Mesenchymal stem cell (in vitro differentiated cells and primary cell): Measurements from ENCODE around the gene ARHGEF33.

Source experiments
- DNase-seq: peaks from one replicate; pipeline ENCODE4 v3.0.0-alpha.2; 2013
- H2AFZ ChIP-seq: one replicate; pipeline ENCODE4 v1.6.1; 2013; ENCODE audit warnings: low read depth, mild to moderate bottlenecking, control low read depth, inconsistent platforms, low read length, moderate library complexity
- H2AK5ac ChIP-seq: 2 replicates; pipeline ENCODE4 v1.6.1; 2013; ENCODE audit warnings: low read length, moderate library complexity, mild to moderate bottlenecking, inconsistent platforms; ENCODE audit not compliant: severe bottlenecking
- H2BK120ac ChIP-seq: one replicate; pipeline ENCODE4 v1.6.1; 2013; ENCODE audit warnings: low read depth, mild to moderate bottlenecking, inconsistent platforms, low read length, moderate library complexity
- H2BK12ac ChIP-seq, 2 experiments: one replicate each; pipeline ENCODE4 v1.6.1; 2013; ENCODE audit warnings: inconsistent platforms in 2 of 2, low read length in 2 of 2, mild to moderate bottlenecking in 2 of 2, moderate library complexity in 2 of 2, control low read depth in 1 of 2
- H2BK15ac ChIP-seq: one replicate; pipeline ENCODE4 v1.6.1; 2013; ENCODE audit warnings: mild to moderate bottlenecking, low read depth, inconsistent platforms; ENCODE audit not compliant: poor library complexity, severe bottlenecking
- H2BK5ac ChIP-seq: 2 replicates; pipeline ENCODE4 v1.6.1; 2013; ENCODE audit warnings: low read depth, mild to moderate bottlenecking, low read length, control low read depth, inconsistent platforms; ENCODE audit not compliant: poor library complexity, severe bottlenecking
- H3K14ac ChIP-seq, 2 experiments: one replicate each; pipeline ENCODE4 v1.6.1; 2013; ENCODE audit warnings: inconsistent platforms in 2 of 2, low read length in 2 of 2, control low read depth in 1 of 2, mild to moderate bottlenecking in 1 of 2, moderate library complexity in 1 of 2
- H3K18ac ChIP-seq, 2 experiments: one replicate each; pipeline ENCODE4 v1.6.1; 2013; ENCODE audit warnings: inconsistent platforms in 2 of 2, low read length in 2 of 2, control low read depth in 1 of 2, low read depth in 1 of 2, mild to moderate bottlenecking in 1 of 2
- H3K23ac ChIP-seq, 2 experiments: one replicate each; pipeline ENCODE4 v1.6.1; 2013; ENCODE audit warnings: inconsistent platforms in 2 of 2, low read length in 2 of 2, mild to moderate bottlenecking in 2 of 2, moderate library complexity in 2 of 2, control low read depth in 1 of 2
- H3K27ac ChIP-seq: 2 replicates; pipeline ENCODE4 v1.5.1; 2013; ENCODE audit warnings: mild to moderate bottlenecking, moderate library complexity, low read length, control low read depth, inconsistent platforms; ENCODE audit not compliant: poor library complexity, severe bottlenecking
- H3K27me3 ChIP-seq, 2 experiments: 2 replicates each; pipeline versions ENCODE4 v1.6.1 to v1.7.0; 2013; ENCODE audit warnings: low read length in 2 of 2, mild to moderate bottlenecking in 2 of 2, moderate library complexity in 2 of 2, control low read depth in 1 of 2, inconsistent platforms in 1 of 2; ENCODE audit not compliant: control insufficient read depth in 1 of 2, insufficient read depth in 1 of 2
- H3K36me3 ChIP-seq, 2 experiments: 2 replicates each; pipeline versions ENCODE4 v1.6.1 to v1.7.0; 2013; ENCODE audit warnings: low read length in 2 of 2, control low read depth in 1 of 2, inconsistent platforms in 1 of 2, low read depth in 1 of 2, mild to moderate bottlenecking in 1 of 2; ENCODE audit not compliant: insufficient read depth in 2 of 2, control insufficient read depth in 1 of 2
- H3K4ac ChIP-seq, 2 experiments: one replicate each; pipeline ENCODE4 v1.6.1; 2013; ENCODE audit warnings: inconsistent platforms in 2 of 2, low read length in 2 of 2, mild to moderate bottlenecking in 2 of 2, moderate library complexity in 2 of 2, control low read depth in 1 of 2, low read depth in 1 of 2
- H3K4me1 ChIP-seq: 2 replicates; pipeline ENCODE4 v1.6.1; 2013; ENCODE audit warnings: low read depth, low read length, control low read depth; ENCODE audit not compliant: control insufficient read depth, insufficient read depth
- H3K4me2 ChIP-seq: 2 replicates; pipeline ENCODE4 v1.6.1; 2013; ENCODE audit warnings: low read length, mild to moderate bottlenecking, inconsistent platforms; ENCODE audit not compliant: poor library complexity, severe bottlenecking
- H3K4me3 ChIP-seq, 2 experiments: 2 replicates each; pipeline versions ENCODE4 v1.5.1 to v1.7.0; 2013; ENCODE audit warnings: low read length in 2 of 2, mild to moderate bottlenecking in 2 of 2, control low read depth in 1 of 2, low read depth in 1 of 2; ENCODE audit not compliant: insufficient read depth in 1 of 2
- H3K79me1 ChIP-seq: replicated peaks from 2 replicates; pipeline ENCODE4 v1.6.1; 2013; ENCODE audit warnings: mild to moderate bottlenecking, control low read depth, low read length, inconsistent platforms; ENCODE audit not compliant: poor library complexity, severe bottlenecking
- H3K9ac ChIP-seq: 2 replicates; pipeline ENCODE4 v1.7.0; 2013; ENCODE audit warnings: mild to moderate bottlenecking, low read length, moderate library complexity
- H3K9me3 ChIP-seq: 2 replicates; pipeline ENCODE4 v1.7.0; 2013; ENCODE audit warnings: mild to moderate bottlenecking, low read length; ENCODE audit not compliant: control insufficient read depth
- H4K8ac ChIP-seq: one replicate; pipeline ENCODE4 v1.6.1; 2013; ENCODE audit warnings: inconsistent platforms, mild to moderate bottlenecking, low read length, moderate library complexity
- H4K91ac ChIP-seq: one replicate; pipeline ENCODE4 v1.6.1; 2013; ENCODE audit warnings: mild to moderate bottlenecking, low read length, inconsistent platforms
- WGBS: methylation state at CpG from one replicate; pipeline ENCODE4 v1.1.7; 2013; ENCODE audit warnings: mixed read lengths; 5-methylcytosine and 5-hydroxymethylcytosine counted together

The ARHGEF33 gene

GRCh38 chr2:38977047-38977446, 87.4 kb downstream of the ARHGEF33 start:
- Histone ChIP-seq H4K91ac (no peak overlapping the region), H3K79me1 (no peaks in the 10 kb centered on the region), H3K4ac (no peak overlapping the region), H2BK12ac (no peak overlapping the region), H3K36me3 (peaks cover 0 to 24% of the 10 kb centered on the region in 2 experiments), H3K23ac (no peak overlapping the region), H2AFZ (no peak overlapping the region), H3K18ac (no peak overlapping the region), H3K9me3 (no peaks in the 10 kb centered on the region), H3K9ac (no peak overlapping the region), H4K8ac (no peak overlapping the region), H3K4me2 (no peak overlapping the region), H3K4me3 (no peak overlapping the region), H2AK5ac (no peak overlapping the region), H3K27ac (no peak overlapping the region), H2BK120ac (no peak overlapping the region), H3K14ac (no peak overlapping the region), H3K27me3 (no peaks in the 10 kb centered on the region), H3K4me1 (no peaks in the 10 kb centered on the region), H2BK5ac (no peak overlapping the region), H2BK15ac (no peak overlapping the region)
- no peak for DNase-seq
- WGBS: 94% methylated on average over 1 of the region's 3 CpGs

GRCh38 chr2:38978296-38978903, 88.7 kb downstream of the ARHGEF33 start:
- Histone ChIP-seq H2BK12ac (no peak overlapping the region), H3K9me3 (no peaks in the 10 kb centered on the region), H2AK5ac (no peak overlapping the region), H3K18ac (no peak overlapping the region), H2BK15ac (no peak overlapping the region), H3K27ac (no peak overlapping the region), H3K4ac (no peak overlapping the region), H3K9ac (no peak overlapping the region), H3K23ac (no peak overlapping the region), H2AFZ (no peak overlapping the region), H4K91ac (no peak overlapping the region), H4K8ac (no peak overlapping the region), H2BK5ac (no peak overlapping the region), H3K36me3 (peaks cover 0 to 37% of the 10 kb centered on the region in 2 experiments), H3K4me1 (no peaks in the 10 kb centered on the region), H3K4me3 (no peak overlapping the region), H3K4me2 (no peak overlapping the region), H3K79me1 (no peaks in the 10 kb centered on the region), H2BK120ac (no peak overlapping the region), H3K27me3 (no peaks in the 10 kb centered on the region), H3K14ac (no peak overlapping the region)
- WGBS: 90% methylated on average over 4 of the region's 5 CpGs
- no peak for DNase-seq

GRCh38 chr2:38978908-38979307, 89.2 kb downstream of the ARHGEF33 start:
- no peaks in the 10 kb centered on the region for H3K4me1 ChIP-seq
- H3K9ac ChIP-seq: no peak overlapping the region
- H2BK15ac ChIP-seq: no peak overlapping the region
- no peak for DNase-seq
- H3K27me3 ChIP-seq: no peaks in the 10 kb centered on the region
- no peak overlapping the region for H3K4ac ChIP-seq
- H2BK120ac ChIP-seq: no peak overlapping the region
- H2BK12ac ChIP-seq: no peak overlapping the region
- peaks cover 0 to 42% of the 10 kb centered on the region in 2 experiments for H3K36me3 ChIP-seq
- H3K4me2 ChIP-seq: no peak overlapping the region
- no peaks in the 10 kb centered on the region for H3K79me1 ChIP-seq
- no peak overlapping the region for H4K91ac ChIP-seq
- no peak overlapping the region for H2AK5ac ChIP-seq
- WGBS: 98% methylated on average over 3 of the region's 3 CpGs
- no peak overlapping the region for H2AFZ ChIP-seq
- no peaks in the 10 kb centered on the region for H3K9me3 ChIP-seq
- no peak overlapping the region for H3K18ac ChIP-seq
- H3K4me3 ChIP-seq: no peak overlapping the region
- H4K8ac ChIP-seq: no peak overlapping the region
- H2BK5ac ChIP-seq: no peak overlapping the region
- H3K14ac ChIP-seq: no peak overlapping the region
- no peak overlapping the region for H3K27ac ChIP-seq
- no peak overlapping the region for H3K23ac ChIP-seq

GRCh38 chr2:38981003-38981669, 91.5 kb downstream of the ARHGEF33 start:
- Histone ChIP-seq H2BK15ac (no peak overlapping the region), H3K23ac (no peak overlapping the region), H3K79me1 (peaks cover 2% of the 10 kb centered on the region), H2BK5ac (no peak overlapping the region), H4K8ac (no peak overlapping the region), H2BK12ac (no peak overlapping the region), H3K4me3 (no peak overlapping the region), H2BK120ac (no peak overlapping the region), H3K9me3 (no peaks in the 10 kb centered on the region), H3K18ac (no peak overlapping the region), H3K27ac (no peak overlapping the region), H3K14ac (no peak overlapping the region), H3K36me3 (peaks cover 5 to 64% of the 10 kb centered on the region in 2 experiments), H3K27me3 (no peaks in the 10 kb centered on the region), H3K4me1 (no peaks in the 10 kb centered on the region), H4K91ac (no peak overlapping the region), H3K4ac (no peak overlapping the region), H2AK5ac (no peak overlapping the region), H2AFZ (no peak overlapping the region), H3K4me2 (no peak overlapping the region), H3K9ac (no peak overlapping the region)
- WGBS: 90% methylated on average over 3 of the region's 3 CpGs
- DNase-seq: no peak
